HepG2 (cell line): Measurements from ENCODE around the gene MOGAT3. TPM values are rescaled to one million over a fixed set of nuclear protein-coding genes. Genes with fewer than 3 reads are reported as not detected.

Experiments
- AGO1 ChIP-seq: fragments of 200-400 bp; formaldehyde crosslinking; IDR thresholded peaks from 2 replicates; pipeline ENCODE4 v1.6.1; 2017; ENCODE audit warnings: mild to moderate bottlenecking, low read depth, low read length, moderate library complexity; ENCODE audit not compliant: poor library complexity, severe bottlenecking
- FOXA1 ChIP-seq, 2 experiments: fragments of 450-650 bp in 1 of 2; sonication (generic) in 1 of 2; formaldehyde crosslinking in 1 of 2; IDR thresholded peaks; 2 replicates each; pipeline versions ENCODE4 v1.4.0 to v1.6.1; 2016 to 2020; ENCODE audit warnings: missing genetic modification reagents in 1 of 2
- GZF1 ChIP-seq: sonication (generic); formaldehyde crosslinking; IDR thresholded peaks from 2 replicates; pipeline ENCODE4 v1.5.1; 2020; ENCODE audit warnings: mild to moderate bottlenecking, missing genetic modification reagents
- HMG20B ChIP-seq: conservative IDR thresholded peaks from 2 replicates; pipeline ENCODE4 v1.6.1; 2016; ENCODE audit warnings: missing genetic modification reagents, missing compliant biosample characterization
- IRX3 ChIP-seq: sonication (generic); formaldehyde crosslinking; IDR thresholded peaks from 2 replicates; pipeline ENCODE4 v1.8.1; 2023; ENCODE audit warnings: mild to moderate bottlenecking, low read depth, missing genetic modification reagents, borderline replicate concordance
- ISL2 ChIP-seq: sonication (generic); formaldehyde crosslinking; IDR thresholded peaks from 2 replicates; pipeline ENCODE4 v1.5.0; 2020; ENCODE audit warnings: missing genetic modification reagents
- RBFOX2 ChIP-seq: fragments of 200-400 bp; formaldehyde crosslinking; IDR thresholded peaks from 2 replicates; pipeline ENCODE4 v1.6.1; 2017; ENCODE audit warnings: low read depth, mild to moderate bottlenecking, low read length
- RCOR2 ChIP-seq: IDR thresholded peaks from 2 replicates; pipeline ENCODE4 v1.6.1; 2016; ENCODE audit warnings: missing biosample characterization, missing genetic modification reagents
- SCMH1 ChIP-seq: sonication (generic); formaldehyde crosslinking; IDR thresholded peaks from 2 replicates; pipeline ENCODE4 v1.9.0; 2021; ENCODE audit warnings: missing genetic modification reagents, mild to moderate bottlenecking, borderline replicate concordance
- SNAPC2 ChIP-seq: sonication (generic); formaldehyde crosslinking; IDR thresholded peaks from 2 replicates; pipeline ENCODE4 v1.8.1; 2022; ENCODE audit warnings: mild to moderate bottlenecking, missing genetic modification reagents
- STAT6 ChIP-seq: sonication (generic); formaldehyde crosslinking; IDR thresholded peaks from 2 replicates; pipeline ENCODE4 v1.4.0; 2020; ENCODE audit warnings: missing genetic modification reagents, mild to moderate bottlenecking, borderline replicate concordance
- TCF7L2 ChIP-seq: IDR thresholded peaks from 2 replicates; pipeline ENCODE4 v1.6.1; 2011; ENCODE audit warnings: mild to moderate bottlenecking, low read depth, low read length, moderate library complexity
- THAP8 ChIP-seq: sonication (generic); formaldehyde crosslinking; IDR thresholded peaks from 2 replicates; pipeline ENCODE4 v1.5.1; 2020; ENCODE audit warnings: missing genetic modification reagents, mild to moderate bottlenecking, borderline replicate concordance
- ZNF251 ChIP-seq: sonication (generic); formaldehyde crosslinking; IDR thresholded peaks from 2 replicates; pipeline ENCODE4 v1.9.0; 2021; ENCODE audit warnings: mild to moderate bottlenecking, missing genetic modification reagents
- ZNF30 ChIP-seq: sonication (generic); formaldehyde crosslinking; IDR thresholded peaks from 2 replicates; pipeline ENCODE4 v1.5.0; 2020; ENCODE audit warnings: mild to moderate bottlenecking, missing genetic modification reagents
- ZNF382 ChIP-seq: sonication (generic); formaldehyde crosslinking; IDR thresholded peaks from 2 replicates; pipeline ENCODE4 v1.5.0; 2020; ENCODE audit warnings: missing genetic modification reagents, mild to moderate bottlenecking, borderline replicate concordance
- ZNF644 ChIP-seq: IDR thresholded peaks from 2 replicates; pipeline ENCODE4 v1.6.1; 2016; ENCODE audit warnings: low read depth
- ZNF749 ChIP-seq: sonication (generic); formaldehyde crosslinking; IDR thresholded peaks from 2 replicates; pipeline ENCODE4 v1.8.0; 2022; ENCODE audit warnings: mild to moderate bottlenecking, missing genetic modification reagents, moderate library complexity, borderline replicate concordance
- ZNF775 ChIP-seq: sonication (generic); formaldehyde crosslinking; IDR thresholded peaks from 2 replicates; pipeline ENCODE4 v1.4.0; 2020; ENCODE audit warnings: missing genetic modification reagents, mild to moderate bottlenecking, moderate library complexity, borderline replicate concordance
- ZNF777 ChIP-seq: sonication (generic); formaldehyde crosslinking; IDR thresholded peaks from 2 replicates; pipeline ENCODE4 v1.4.0; 2020; ENCODE audit warnings: missing genetic modification reagents
- ZNF781 ChIP-seq: sonication (generic); formaldehyde crosslinking; IDR thresholded peaks from 2 replicates; pipeline ENCODE4 v1.5.1; 2020; ENCODE audit warnings: borderline replicate concordance, mild to moderate bottlenecking, missing genetic modification reagents; ENCODE audit errors: not compliant biosample characterization
- ZSCAN12 ChIP-seq: sonication (generic); formaldehyde crosslinking; IDR thresholded peaks from 2 replicates; pipeline ENCODE4 v1.9.0; 2021; ENCODE audit warnings: mild to moderate bottlenecking, missing genetic modification reagents
- ZSCAN9 ChIP-seq: IDR thresholded peaks from 2 replicates; pipeline ENCODE4 v1.6.1; 2016; ENCODE audit warnings: borderline replicate concordance
- polyA plus RNA-seq, 8 experiments: library from polyadenylated mRNA; depleted of rRNA in 3 of 8; stranded (reverse) in 7 of 8; unstranded in 1 of 8; fragments of >200 nt; fragmentation: Illumina TruSeq in 4 of 8; extraction: Trizol in 4 of 8; gene quantifications; 2 replicates each; pipeline versions ENCODE4 v1.2.1 to v1.2.3, GENCODE V29; 2011 to 2016; ENCODE audit warnings: low read depth in 4 of 8, missing spikeins in 1 of 8, mixed read lengths in 1 of 8; ENCODE audit not compliant: insufficient read depth in 1 of 8
- total RNA-seq, 5 experiments: library from RNA; depleted of rRNA; stranded (reverse); fragments of >200 nt; fragmentation: Illumina TruSeq; extraction: Trizol; gene quantifications; 2 replicates each; pipeline ENCODE4 v1.2.3, GENCODE V29; 2016; ENCODE audit warnings: low read depth in 1 of 5
- TF ChIP-seq, protein P1 (sequence below): sonication (generic); formaldehyde crosslinking; IDR thresholded peaks from 2 replicates; pipeline ENCODE4 v1.5.1; 2020; ENCODE audit warnings: missing genetic modification reagents, mild to moderate bottlenecking, borderline replicate concordance

The MOGAT3 gene
- total and polyA plus RNA-seq, 2 of the 13 experiments (the other 11 are each of a cell fraction or from before 2014, with no cell fraction given) = 22.5 to 30.5 TPM

DNA sequence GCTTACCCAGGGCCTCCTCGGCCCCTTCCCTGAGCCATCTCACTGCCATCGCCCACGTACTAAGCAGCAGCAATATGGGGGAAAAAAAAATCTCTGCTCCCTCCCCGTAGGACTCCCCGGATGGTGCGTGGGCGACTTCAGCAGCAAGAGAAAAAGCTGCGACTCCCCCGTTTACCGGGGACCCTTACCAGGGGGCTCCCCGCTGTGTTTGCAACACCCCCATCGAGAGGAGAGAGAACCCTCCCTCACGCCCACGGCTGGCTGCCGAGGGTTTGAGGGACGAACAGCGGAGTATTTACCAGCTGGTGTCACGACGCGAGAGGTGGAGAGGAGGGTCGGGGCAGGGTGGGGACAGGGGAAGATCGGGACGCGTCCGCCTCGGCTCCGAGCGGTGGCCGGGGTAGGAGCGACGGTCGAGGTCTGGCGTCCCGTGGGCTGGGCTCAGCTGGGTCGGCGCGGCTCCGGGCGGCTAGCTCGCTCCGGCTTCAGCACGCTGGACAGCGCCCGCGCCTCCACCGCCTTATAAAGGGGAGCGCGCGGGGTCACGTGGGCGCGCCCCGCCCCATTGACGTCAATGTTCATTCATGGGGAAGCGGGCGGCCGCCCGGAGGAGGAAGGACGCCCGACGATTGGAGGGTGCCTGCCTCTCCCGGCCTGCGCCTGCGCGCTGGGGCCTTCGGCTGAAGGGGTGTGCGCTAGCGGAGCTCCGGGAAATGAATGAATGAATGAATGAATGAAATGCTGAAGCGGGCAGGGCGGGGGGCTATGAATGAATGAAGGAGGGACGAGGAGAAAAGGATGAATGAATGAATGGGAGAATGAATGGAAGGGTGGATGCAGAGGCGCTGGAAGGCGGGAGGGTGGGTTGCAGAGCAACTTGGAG lies 35.5 kb downstream of the MOGAT3 start, which contains the start of gene VGF (continued):
- TF ChIP-seq ZNF644 (CRISPR knock-in tag) (peak; percentile 48; the same call in 1 of the 2 replicates), ZNF777 (peak; percentile 79), IRX3 (CRISPR knock-in tag) (peak; percentile 97), ZNF251 (CRISPR knock-in tag) (peak; percentile 80; the same call in 1 of the 2 replicates), AGO1 (peak; percentile 74), STAT6 (CRISPR knock-in tag) (no peak), ZNF775 (CRISPR knock-in tag) (no peak), FOXA1 (IDR thresholded peaks at IDR 0.05) (no peak), FOXA1 (CRISPR knock-in tag; IDR thresholded peaks at IDR 0.05) (no peak; the same call in 1 of the 2 replicates), RCOR2 (CRISPR knock-in tag) (0 out of 2 replicates have a peak, but pooled peaks have one; percentile 48), ZSCAN9 (CRISPR knock-in tag) (peak; percentile 100), ZNF781 (peak; percentile 98), ZNF30 (CRISPR knock-in tag) (peak; percentile 93), SCMH1 (no peak), ZSCAN12 (CRISPR knock-in tag) (peak; percentile 99), HMG20B (CRISPR knock-in tag) (peak; percentile 77; the same call in 1 of the 2 replicates), RBFOX2 (no peak), SNAPC2 (peak; percentile 92), THAP8 (CRISPR knock-in tag) (0 out of 2 replicates have a peak, but pooled peaks have one; percentile 35), ZNF382 (CRISPR knock-in tag) (no peak), ZNF749 (peak; percentile 100), GZF1 (CRISPR knock-in tag) (peak; percentile 93), ISL2 (peak; percentile 91), TCF7L2 (no peak)
- TF ChIP-seq, protein P1, sequence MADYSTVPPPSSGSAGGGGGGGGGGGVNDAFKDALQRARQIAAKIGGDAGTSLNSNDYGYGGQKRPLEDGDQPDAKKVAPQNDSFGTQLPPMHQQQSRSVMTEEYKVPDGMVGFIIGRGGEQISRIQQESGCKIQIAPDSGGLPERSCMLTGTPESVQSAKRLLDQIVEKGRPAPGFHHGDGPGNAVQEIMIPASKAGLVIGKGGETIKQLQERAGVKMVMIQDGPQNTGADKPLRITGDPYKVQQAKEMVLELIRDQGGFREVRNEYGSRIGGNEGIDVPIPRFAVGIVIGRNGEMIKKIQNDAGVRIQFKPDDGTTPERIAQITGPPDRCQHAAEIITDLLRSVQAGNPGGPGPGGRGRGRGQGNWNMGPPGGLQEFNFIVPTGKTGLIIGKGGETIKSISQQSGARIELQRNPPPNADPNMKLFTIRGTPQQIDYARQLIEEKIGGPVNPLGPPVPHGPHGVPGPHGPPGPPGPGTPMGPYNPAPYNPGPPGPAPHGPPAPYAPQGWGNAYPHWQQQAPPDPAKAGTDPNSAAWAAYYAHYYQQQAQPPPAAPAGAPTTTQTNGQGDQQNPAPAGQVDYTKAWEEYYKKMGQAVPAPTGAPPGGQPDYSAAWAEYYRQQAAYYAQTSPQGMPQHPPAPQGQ (CRISPR knock-in tag) = 0 out of 2 replicates have a peak, but pooled peaks have one; percentile 95
